HepG2 (cell line): ENCODE measurements around the gene FAM43A.

ENCODE experiments used
- CCAR2 ChIP-seq: fragments of 200-400 bp; formaldehyde crosslinking; optimal IDR thresholded peaks from 2 replicates; pipeline ENCODE3; 2018; ENCODE audit warnings: low read depth, mild to moderate bottlenecking, low read length, moderate library complexity
- FOXK2 ChIP-seq: fragments of 450-650 bp; IDR thresholded peaks from 2 replicates; pipeline ENCODE4 v1.6.1; 2016
- TCF7 ChIP-seq: sonication (generic); IDR thresholded peaks from 2 replicates; pipeline ENCODE4 v1.6.1; 2016; ENCODE audit warnings: antibody characterized with exemption, low read depth
- ZKSCAN1 ChIP-seq: fragments of 150-350 bp; IDR thresholded peaks from 2 replicates; pipeline ENCODE4 v1.6.1; 2014; ENCODE audit warnings: low read length
- ZNF138 ChIP-seq: sonication (generic); formaldehyde crosslinking; IDR thresholded peaks from 2 replicates; pipeline ENCODE4 v1.5.0; 2020; ENCODE audit warnings: mild to moderate bottlenecking, low read depth, missing genetic modification reagents
- ZNF572 ChIP-seq: sonication (generic); formaldehyde crosslinking; IDR thresholded peaks from 2 replicates; pipeline ENCODE4 v1.5.1; 2020; ENCODE audit warnings: mild to moderate bottlenecking, missing genetic modification reagents
- TF ChIP-seq, protein P1 (sequence below): sonication (generic); formaldehyde crosslinking; IDR thresholded peaks from 2 replicates; pipeline ENCODE4 v1.4.0; 2020; ENCODE audit warnings: missing genetic modification reagents, borderline replicate concordance
- TF ChIP-seq, protein P2 (sequence below), 2 experiments: fragments of 450-650 bp in 1 of 2; sonication (generic) in 1 of 2; formaldehyde crosslinking; IDR thresholded peaks; 2 replicates each; pipeline versions ENCODE4 v1.5.0 to v1.8.0; 2020 to 2022; ENCODE audit warnings: mild to moderate bottlenecking in 1 of 2, missing genetic modification reagents in 1 of 2
- TF ChIP-seq, protein P3 (sequence below): sonication (generic); formaldehyde crosslinking; IDR thresholded peaks from 2 replicates; pipeline ENCODE4 v1.5.0; 2020; ENCODE audit warnings: mild to moderate bottlenecking, missing genetic modification reagents, moderate library complexity

DNA sequence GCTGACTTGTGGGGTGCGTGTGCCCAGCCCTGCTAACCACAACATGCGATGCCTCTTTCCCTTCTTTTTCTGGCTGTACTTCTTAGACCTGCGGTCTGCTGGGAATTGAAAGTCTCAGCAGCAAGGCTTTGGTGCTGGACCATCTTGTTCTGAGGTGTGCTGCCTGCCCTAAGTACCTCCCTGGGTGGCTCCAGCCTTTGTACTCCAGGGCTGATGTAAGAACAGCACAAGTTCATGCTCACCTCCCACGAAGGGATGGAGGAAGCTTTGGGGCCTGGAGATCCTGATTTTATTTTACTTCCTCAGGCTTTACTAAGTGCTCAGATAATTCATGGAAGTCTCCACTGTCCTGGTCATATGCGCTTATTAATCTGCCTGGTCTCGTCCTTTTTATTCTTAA lies 28.9 kb downstream of the FAM43A start:
- TF ChIP-seq FOXK2 (no peak), CCAR2 (no peak), ZNF572 (no peak), ZNF138 (CRISPR knock-in tag) (no peak), ZKSCAN1 (no peak), TCF7 (no peak)
- TF ChIP-seq, protein P1, sequence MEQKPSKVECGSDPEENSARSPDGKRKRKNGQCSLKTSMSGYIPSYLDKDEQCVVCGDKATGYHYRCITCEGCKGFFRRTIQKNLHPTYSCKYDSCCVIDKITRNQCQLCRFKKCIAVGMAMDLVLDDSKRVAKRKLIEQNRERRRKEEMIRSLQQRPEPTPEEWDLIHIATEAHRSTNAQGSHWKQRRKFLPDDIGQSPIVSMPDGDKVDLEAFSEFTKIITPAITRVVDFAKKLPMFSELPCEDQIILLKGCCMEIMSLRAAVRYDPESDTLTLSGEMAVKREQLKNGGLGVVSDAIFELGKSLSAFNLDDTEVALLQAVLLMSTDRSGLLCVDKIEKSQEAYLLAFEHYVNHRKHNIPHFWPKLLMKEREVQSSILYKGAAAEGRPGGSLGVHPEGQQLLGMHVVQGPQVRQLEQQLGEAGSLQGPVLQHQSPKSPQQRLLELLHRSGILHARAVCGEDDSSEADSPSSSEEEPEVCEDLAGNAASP = no peak
- TF ChIP-seq, protein P2, sequence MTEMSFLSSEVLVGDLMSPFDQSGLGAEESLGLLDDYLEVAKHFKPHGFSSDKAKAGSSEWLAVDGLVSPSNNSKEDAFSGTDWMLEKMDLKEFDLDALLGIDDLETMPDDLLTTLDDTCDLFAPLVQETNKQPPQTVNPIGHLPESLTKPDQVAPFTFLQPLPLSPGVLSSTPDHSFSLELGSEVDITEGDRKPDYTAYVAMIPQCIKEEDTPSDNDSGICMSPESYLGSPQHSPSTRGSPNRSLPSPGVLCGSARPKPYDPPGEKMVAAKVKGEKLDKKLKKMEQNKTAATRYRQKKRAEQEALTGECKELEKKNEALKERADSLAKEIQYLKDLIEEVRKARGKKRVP (CRISPR knock-in tag; IDR thresholded peaks at IDR 0.05) = no peak
- TF ChIP-seq, protein P3, sequence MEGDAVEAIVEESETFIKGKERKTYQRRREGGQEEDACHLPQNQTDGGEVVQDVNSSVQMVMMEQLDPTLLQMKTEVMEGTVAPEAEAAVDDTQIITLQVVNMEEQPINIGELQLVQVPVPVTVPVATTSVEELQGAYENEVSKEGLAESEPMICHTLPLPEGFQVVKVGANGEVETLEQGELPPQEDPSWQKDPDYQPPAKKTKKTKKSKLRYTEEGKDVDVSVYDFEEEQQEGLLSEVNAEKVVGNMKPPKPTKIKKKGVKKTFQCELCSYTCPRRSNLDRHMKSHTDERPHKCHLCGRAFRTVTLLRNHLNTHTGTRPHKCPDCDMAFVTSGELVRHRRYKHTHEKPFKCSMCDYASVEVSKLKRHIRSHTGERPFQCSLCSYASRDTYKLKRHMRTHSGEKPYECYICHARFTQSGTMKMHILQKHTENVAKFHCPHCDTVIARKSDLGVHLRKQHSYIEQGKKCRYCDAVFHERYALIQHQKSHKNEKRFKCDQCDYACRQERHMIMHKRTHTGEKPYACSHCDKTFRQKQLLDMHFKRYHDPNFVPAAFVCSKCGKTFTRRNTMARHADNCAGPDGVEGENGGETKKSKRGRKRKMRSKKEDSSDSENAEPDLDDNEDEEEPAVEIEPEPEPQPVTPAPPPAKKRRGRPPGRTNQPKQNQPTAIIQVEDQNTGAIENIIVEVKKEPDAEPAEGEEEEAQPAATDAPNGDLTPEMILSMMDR (CRISPR knock-in tag) = no peak
